NCI-H226 (cell line): ENCODE data around the gene GZMM.

ENCODE experiments used
- DNase-seq: peaks from one replicate; pipeline ENCODE4 v3.0.0-alpha.2; 2015

GZMM gene

DNA sequence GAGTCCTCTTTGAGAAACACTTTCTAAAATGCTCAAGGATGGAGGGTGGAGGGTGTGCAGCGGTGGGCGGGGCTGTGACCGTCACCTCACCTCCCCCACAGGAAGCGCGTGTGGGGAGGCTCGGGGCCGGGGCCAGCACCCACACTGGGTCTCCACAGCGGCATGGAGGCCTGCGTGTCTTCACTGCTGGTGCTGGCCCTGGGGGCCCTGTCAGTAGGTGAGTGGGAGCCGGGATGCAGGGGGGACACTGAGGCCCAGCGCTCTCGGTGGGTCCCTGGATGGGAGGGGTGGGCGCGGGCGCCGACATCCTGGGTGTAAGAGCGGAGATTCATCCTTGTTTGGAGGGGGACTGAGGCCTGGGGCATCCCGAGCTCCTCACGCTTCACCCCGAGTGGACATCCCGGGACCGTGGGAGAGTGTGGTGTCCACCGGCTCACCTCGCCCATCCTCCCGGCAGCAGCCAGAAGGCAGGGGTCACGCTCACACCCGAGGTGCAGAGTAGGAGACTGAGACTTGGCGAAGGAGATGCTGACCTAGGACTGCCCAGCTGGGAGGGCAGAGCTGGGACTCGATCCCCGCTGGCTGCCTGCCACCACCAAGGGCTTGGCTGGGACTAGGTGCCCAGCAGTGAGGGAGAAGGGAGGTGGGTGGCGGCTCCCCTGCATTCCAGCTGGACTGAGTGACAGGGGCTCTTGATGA is at the start of gene GZMM:
TSS of gene GZMM (plus strand) at position 144 of the 699 bp plus-strand sequence. CDS start at position 163, 19 bp downstream.
- no peak for DNase-seq

DNA sequence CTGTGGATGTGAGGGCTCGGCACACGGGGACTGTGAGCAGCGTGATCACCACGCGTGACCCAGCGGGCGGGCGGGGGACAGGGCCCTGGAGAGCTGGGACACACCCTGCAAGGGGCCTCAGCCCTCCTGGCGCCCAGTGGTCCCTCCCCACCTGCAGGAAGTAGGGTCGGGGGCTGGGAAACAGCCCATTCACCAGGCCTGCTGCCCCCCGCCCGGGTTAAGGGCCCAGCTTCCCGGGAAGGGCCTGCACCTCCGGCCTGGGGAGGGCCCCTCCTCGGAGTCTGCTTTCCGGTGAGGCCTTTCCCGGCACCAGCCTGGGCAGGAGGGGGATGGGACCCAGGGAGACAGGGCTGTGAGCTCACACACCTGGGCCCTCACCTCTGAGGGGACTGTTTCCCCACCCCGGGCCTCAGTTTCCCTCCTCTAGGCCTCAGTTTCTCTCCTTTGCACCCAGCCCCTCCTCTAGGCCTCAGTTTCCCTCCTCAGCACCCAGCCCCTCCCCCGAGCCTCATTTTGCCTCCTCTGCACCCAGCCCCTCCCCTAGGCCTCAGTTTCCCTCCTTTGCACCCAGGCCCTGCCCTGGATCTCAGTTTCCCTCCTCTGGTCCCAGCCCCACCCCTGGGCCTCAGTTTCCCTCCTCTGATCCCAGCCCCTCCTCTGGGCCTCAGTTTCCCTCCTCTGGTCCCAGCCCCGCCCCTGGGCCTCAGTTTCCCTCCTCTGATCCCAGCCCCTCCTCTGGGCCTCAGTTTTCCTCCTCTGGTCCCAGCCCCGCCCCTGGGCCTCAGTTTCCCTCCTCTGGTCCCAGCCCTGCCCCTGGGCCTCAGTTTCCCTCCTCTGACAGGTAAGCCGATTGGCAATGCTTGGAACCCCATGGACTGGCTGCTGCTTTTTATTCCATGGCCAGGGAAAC is 49.4 kb upstream of the GZMM start:
- no peak for DNase-seq

DNA sequence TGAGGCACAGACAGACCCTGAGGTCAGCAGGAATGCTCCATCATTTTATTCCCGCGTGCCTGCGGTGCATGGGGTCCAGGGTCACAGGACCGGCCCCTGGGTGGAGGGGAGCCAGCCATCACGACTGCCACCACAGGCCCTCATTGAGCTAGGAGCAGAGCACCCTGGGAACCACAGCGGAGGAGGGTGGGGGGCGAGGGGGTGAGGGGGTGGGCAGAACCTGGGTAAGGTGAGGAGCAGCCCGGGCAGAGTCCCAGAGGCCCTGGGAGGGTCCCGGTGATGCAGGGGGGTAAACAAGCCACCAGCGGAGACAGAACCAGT is 48.8 kb upstream of the GZMM start:
- DNase-seq = no peak

DNA sequence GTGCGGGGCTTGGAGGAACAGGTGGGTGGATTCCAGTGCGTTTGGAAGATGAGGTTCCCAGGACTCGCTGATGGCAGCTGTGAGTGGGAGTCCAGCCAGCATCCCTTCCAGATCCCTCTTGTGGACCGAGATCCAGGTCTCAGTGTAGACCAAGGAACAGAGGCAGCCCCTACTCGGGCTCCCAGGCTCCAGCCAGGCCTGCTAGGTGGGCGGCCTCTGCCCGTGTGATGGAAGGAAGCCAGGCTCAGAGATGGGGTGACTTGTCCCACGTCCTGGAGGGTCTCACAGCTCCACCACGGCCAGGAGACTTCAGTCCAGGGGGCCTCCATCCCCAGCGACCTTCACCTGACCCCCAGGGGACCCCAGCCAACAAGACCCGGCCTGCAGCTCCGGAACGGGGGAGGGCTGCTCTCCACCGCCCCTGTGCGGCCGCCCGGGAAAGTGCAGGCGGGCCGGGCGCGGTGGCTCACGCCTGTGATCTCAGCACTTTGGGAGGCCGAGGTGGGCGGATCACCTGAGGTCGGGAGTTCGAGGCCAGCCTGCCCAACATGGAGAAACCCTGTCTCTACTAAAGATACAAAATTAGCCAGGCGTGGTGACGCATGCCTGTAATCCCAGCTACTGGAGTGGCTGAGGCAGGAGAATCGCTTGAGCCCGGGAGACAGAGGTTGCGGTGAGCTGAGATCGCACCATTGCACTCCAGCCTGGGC is 48.3 kb upstream of the GZMM start:
- DNase-seq = no peak

DNA sequence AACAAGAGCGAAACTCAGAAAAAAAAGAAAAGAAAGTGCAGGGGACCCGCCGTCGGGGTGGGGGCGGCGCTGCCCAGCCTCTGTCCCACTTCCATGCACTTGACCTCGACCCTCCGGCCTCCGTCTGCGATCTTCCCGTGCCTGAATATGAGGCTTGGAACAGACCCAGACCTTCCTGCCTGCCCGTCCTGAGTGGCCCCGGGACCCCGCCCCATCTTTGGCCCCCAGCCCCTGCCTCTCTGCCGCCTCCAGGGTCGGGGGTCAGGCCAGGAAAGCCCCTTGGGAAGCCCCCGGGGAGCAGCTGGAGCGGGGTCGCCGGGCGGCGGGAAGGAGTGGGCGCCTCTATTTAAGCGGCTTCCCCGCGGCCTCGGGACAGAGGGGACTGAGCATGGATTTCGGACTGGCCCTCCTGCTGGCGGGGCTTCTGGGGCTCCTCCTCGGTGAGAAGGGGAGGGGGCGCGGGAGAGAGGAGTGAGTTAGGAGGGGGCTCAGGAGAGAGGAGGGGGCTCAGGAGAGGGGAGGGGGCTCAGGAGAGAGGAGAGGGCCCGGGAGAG is 47.7 kb upstream of the GZMM start, which contains the start of gene MADCAM1:
TSS of gene MADCAM1 (plus strand) at position 375 of the 554 bp plus-strand sequence. CDS start at position 389, 14 bp downstream.
- no peak for DNase-seq

DNA sequence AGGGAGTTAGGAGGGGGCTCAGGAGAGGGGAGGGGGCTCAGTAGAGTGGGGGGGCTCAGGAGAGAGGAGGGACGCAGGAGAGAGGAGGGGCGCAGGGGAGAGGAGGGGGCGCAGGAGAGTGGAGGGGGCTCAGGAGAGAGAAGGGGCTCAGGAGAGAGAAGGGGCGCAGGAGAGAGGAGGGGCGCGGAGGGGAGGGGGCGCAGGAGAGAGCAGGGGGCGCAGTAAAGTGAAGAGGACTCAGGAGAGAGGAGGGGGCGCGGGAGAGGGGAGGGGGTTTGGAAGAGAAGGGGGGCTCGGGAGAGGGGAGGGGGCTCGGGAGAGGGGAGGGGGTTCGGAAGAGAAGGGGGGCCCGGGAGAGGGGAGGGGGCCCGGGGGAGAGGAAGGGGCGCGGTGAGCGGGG is 46.9 kb upstream of the GZMM start:
- no peak for DNase-seq

DNA sequence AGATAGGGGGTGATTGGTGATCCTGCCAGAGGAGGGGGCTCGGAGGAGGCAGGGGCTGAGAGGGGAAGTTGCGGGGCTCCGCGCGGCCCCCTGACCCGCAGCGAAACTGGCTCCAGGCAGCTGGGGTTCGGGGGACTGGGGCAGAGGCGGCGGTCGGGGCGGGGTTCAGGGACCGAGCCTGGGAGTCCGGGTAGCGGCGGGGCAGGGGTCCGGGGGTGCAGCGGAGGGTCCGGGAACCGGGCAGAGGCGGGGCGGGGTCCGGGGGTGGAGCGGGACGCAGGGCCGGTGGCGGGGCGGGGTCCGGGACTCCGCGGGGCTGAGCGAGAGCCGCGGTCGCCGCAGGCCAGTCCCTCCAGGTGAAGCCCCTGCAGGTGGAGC is 46.4 kb upstream of the GZMM start:
- DNase-seq = no peak

DNA sequence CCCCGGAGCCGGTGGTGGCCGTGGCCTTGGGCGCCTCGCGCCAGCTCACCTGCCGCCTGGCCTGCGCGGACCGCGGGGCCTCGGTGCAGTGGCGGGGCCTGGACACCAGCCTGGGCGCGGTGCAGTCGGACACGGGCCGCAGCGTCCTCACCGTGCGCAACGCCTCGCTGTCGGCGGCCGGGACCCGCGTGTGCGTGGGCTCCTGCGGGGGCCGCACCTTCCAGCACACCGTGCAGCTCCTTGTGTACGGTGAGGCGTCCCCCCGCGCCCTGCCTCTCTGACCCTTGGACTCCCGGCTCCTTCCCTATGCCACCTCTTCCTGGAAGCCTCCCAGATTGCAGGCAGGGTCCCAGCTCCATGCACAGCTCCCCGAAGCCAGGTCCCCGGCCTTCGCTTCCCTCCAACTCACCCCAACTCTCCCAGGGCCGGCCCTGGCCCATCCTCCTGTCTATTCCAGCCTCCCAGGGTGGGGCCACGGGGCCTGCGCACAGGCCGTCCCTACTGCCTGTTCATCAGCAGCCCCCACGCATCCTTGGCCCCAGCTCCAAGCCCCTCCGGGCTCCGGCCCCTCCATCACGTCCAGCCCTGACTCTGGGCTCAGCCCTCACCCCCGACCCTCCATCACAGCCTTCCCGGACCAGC is 45.9 kb upstream of the GZMM start:
- no peak for DNase-seq

DNA sequence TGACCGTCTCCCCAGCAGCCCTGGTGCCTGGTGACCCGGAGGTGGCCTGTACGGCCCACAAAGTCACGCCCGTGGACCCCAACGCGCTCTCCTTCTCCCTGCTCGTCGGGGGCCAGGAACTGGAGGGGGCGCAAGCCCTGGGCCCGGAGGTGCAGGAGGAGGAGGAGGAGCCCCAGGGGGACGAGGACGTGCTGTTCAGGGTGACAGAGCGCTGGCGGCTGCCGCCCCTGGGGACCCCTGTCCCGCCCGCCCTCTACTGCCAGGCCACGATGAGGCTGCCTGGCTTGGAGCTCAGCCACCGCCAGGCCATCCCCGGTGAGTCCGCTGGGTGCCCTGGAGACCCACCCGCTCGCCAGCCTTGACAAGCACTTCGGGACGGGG is 45.4 kb upstream of the GZMM start:
- DNase-seq = no peak

DNA sequence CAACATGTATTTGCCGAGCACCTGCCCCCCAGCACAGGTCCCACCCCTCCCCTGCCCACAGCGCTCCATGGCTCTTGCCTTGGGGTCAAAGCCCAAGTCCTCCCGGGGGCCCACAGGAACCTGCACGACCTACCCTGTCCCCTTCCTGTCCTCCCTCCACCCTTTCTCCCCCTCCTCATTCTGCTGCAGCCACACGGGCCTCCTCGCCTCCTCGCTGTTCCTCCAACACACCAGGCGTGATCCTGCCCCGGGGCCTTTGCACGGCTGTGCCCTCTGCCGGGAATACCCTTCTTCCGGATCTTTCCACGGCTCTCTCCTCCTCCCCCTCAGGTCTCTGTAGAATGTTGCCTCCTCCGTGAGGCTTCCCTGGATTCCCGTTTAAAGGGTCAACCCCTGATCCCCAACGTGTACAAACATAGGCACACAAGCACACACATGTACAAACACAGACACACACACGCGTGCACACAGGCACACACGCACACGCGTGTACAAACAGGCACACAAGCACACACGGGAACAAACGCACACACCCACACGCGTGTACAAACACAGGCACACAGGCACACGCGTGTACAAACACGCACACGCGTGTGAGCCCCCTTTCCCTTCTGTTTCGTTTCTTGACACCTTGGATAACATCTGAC is 44.8 kb upstream of the GZMM start:
- no peak for DNase-seq

DNA sequence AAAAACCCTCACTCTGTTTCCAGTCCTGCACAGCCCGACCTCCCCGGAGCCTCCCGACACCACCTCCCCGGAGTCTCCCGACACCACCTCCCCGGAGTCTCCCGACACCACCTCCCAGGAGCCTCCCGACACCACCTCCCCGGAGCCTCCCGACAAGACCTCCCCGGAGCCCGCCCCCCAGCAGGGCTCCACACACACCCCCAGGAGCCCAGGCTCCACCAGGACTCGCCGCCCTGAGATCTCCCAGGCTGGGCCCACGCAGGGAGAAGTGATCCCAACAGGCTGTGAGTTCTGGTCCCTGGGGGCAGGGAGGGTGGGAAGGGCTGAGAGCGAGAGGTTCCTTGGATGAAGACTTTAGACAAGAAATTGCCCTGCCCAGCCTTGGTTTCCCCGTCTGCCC is 42.2 kb upstream of the GZMM start:
- DNase-seq = no peak

DNA sequence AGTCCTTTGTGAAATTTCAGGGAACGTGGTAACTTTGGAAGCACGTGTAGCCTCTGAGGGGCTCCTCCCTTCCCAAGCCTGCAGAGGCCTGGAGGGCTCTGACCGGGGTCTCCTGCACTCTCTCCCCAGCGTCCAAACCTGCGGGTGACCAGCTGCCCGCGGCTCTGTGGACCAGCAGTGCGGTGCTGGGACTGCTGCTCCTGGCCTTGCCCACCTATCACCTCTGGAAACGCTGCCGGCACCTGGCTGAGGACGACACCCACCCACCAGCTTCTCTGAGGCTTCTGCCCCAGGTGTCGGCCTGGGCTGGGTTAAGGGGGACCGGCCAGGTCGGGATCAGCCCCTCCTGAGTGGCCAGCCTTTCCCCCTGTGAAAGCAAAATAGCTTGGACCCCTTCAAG is 39.2 kb upstream of the GZMM start:
- DNase-seq = no peak

DNA sequence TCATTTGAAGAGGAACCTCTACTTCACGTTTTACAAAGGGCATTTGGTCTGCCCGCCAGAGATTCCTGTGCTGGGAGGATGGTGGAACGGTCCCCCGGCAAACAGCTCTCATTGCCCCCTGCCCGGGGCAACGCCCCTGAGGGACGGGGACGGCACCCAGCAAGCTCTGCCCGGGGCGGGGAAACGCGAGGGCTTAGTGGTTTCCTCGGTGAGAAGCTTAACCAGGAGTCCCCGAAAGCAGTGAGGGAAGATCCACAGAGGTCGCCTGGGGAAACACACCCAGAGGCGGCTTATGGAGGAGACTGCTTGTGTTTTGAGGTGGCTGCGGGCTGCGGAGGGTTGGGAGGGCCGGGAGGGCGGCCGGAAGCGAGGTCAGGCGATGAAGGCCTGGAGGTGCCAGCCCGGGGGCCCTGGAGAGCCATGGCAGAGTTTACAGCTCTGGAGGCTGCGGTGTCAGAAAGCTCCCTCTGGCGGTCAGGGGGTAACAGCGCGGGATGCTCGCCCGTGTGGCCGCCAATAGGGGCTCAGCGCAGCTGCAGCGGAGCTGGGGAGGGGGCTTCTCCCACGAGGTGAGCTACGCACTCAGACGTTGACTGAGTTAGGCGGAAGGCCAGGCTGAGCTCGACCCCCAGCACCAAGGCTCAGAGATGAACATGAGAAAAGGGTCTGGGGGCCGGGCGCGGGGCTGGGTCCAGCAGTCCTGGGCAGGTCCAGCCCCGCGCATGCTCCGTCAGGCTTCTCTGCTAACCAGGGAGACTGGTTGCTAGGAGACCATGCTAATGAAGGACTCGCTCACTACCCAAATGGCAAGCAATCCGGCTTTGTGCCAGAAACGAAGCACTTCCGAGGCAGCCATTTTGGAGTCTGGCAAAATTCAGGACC is 37.2 kb upstream of the GZMM start:
- peak; percentile 97 for DNase-seq

DNA sequence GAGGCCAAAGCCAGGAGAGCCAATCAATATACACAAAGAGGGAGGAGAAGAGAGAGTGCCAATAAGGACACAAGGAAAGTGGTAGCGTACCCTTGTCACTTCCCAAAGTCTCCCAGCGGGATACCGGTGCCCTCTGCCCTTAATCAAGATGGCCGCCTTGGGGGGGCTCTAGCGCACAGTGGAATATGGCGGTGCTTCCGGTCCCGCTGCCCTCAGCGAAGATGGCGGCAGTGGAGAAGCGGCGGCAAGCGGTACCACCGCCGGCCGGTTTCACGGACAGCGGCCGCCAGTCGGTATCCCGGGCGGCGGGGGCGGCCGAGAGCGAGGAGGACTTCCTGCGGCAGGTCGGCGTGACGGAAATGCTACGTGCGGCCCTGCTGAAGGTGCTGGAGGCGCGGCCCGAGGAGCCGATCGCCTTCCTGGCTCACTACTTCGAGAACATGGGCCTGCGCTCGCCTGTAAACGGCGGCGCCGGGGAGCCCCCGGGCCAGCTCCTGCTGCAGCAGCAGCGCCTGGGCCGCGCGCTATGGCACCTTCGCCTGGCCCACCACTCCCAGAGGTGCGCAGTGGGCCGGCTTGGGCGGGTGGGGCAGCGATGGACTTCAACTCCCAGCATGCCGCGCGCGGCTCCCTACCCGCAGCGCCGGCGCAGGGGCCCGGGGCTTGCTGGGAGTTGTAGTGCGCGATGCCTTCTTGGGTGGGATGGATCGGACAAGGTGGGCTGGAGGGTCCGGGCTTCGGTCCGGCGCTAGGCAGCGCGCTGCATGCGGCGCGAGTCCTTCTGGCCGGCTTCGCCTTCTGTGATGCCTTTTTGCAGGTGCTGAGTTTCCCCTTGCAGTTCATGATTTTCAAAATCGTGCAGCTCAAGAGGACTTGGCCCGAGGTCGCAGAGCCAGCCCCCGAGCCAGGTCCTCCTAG is 36.3 kb upstream of the GZMM start, which contains the start of gene TPGS1:
TSS of gene TPGS1 (plus strand) at position 212 of the 918 bp plus-strand sequence. CDS start at position 222, 10 bp downstream.
- DNase-seq = peak; percentile 74

DNA sequence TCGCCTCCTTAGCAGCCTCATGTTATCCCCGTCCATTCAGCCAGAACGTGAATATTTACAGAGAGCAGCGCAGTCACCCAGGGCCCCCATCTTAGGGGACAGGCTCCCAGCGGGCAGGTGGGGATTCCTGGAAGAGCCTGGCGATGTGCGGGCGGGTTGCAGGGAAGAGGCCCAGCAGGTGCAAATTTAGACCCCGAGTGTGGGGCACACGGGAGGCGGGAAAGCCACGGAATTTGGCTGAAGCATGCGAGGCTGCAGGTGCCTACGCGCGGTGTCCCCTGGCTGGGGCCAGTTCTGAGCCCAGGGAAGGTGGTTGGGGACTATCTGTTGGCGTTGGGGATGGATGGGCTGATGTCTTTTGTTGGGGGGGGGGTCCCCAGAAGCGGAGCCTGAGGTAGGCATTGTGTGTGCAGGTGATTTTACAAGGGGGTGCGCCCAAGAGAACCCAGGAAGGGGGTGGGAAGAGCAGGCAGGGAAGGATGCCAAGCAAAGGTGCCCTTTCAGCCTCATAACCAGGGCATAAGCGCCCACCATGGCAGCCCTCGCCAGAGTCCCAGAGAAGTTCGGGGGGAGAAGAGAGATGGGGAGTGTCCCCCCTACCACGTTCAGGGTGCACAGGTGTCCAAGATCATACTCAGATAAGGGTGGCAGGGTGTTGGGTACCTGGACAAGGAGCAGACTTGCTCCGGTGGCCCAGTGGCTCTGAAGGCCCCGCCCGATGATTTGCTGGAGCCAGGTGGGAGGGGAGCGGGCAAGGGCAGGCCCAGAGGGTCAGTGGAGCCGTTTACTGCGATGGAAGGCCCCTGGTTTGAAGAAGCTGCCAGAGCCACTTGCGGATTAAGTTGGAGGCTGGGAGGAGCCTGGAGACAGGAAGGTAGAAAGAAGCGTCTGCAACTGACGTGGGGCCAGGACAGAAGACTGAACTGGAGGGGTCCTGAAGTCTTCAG is 35.4 kb upstream of the GZMM start:
- DNase-seq = no peak

DNA sequence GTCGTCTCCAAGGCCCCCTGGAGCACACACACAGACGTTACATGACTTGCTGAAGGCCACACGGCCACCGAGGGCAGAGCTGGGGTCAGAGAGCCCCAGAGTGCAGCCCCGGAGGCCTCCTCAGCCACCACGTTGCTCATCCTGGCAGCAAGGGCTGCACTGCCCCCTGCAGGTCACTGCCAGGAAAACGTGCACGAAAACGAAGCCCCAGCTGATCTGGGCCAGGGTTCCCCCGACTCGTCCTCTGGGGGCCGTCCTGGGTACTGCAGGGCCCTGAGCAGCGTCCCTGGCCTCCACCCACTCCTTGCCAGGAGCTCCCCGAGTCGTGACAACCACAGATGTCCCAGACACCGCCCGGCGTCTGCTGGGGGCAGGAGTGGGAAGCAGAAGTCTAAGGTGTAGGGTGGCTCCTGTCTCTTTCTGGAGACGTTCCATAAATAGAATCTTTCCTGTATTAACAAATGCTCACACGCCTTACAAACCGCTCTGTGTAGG is 33.2 kb upstream of the GZMM start:
- peak; percentile 63 for DNase-seq

DNA sequence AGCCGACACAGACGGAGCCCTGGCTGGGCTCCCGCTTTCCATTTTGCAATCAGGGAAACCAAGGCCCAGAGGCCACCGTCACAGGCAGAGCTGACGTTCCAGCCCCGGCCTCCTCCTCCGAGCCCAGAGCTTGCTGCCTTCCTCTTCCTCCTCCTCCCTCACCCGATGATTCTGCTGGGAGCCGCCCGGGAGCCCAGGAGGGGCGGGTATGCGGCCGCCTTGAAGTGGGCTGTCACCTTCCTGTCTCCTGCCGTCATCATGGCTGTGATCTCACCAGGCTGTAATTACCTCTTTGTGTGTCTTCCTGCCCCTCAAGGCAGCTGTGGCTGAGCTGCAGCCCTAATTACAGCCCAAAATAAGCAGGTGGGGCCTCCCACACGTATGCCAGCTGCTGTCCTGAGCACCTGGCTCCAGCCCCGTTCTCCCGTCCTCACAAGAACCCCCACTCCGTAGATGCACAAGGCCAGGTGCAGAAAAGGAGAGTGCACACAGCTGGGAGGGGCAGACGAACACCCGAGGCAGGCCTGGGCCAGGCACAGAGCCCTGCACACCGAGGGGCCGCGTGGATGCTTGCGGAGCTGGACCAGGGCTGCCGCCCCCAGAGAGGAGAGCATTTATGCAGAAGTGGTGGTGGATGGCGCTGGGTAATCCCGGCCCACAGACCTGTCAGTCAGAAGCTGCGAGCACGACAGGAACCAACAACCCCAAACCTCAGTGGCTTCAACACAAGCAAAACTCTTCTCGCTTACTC is 32.6 kb upstream of the GZMM start:
- no peak for DNase-seq
